H9 (cell line): Measurements from ENCODE around the gene DIP2C. TPM values are rescaled to one million over a fixed set of nuclear protein-coding genes. Genes with fewer than 3 reads are reported as not detected.

Experiments
- DNase-seq: peaks from one replicate; pipeline ENCODE4 v3.0.0-alpha.2; 2017
- H2AFZ ChIP-seq: one replicate; pipeline ENCODE4 v1.6.1; 2013; ENCODE audit warnings: mild to moderate bottlenecking, low read length, control low read depth, moderate library complexity
- H2AK5ac ChIP-seq: 2 replicates; pipeline ENCODE4 v1.6.1; 2013; ENCODE audit warnings: low read length, control low read depth, mixed read lengths; ENCODE audit not compliant: insufficient read length
- H2BK120ac ChIP-seq: one replicate; pipeline ENCODE4 v1.6.1; 2013; ENCODE audit warnings: low read depth, mild to moderate bottlenecking, low read length, control low read depth, inconsistent platforms; ENCODE audit not compliant: poor library complexity, severe bottlenecking
- H2BK12ac ChIP-seq: 2 replicates; pipeline ENCODE4 v1.6.1; 2013; ENCODE audit warnings: low read length, control low read depth, mixed read lengths, low read depth; ENCODE audit not compliant: insufficient read length
- H2BK15ac ChIP-seq: 2 replicates; pipeline ENCODE4 v1.6.1; 2013; ENCODE audit warnings: low read depth, low read length, control low read depth
- H2BK20ac ChIP-seq: one replicate; pipeline ENCODE4 v1.6.1; 2013; ENCODE audit warnings: low read depth, mild to moderate bottlenecking, low read length, control low read depth, inconsistent platforms; ENCODE audit not compliant: poor library complexity, severe bottlenecking
- H2BK5ac ChIP-seq: 2 replicates; pipeline ENCODE4 v1.6.1; 2013; ENCODE audit warnings: low read length, control low read depth, mixed read lengths; ENCODE audit not compliant: insufficient read length
- H3K14ac ChIP-seq: 2 replicates; pipeline ENCODE4 v1.6.1; 2013; ENCODE audit warnings: low read length, control low read depth; ENCODE audit not compliant: insufficient read depth
- H3K18ac ChIP-seq: 2 replicates; pipeline ENCODE4 v1.6.1; 2013; ENCODE audit warnings: low read depth, mild to moderate bottlenecking, mixed read lengths, low read length, control low read depth; ENCODE audit not compliant: insufficient read length
- H3K23ac ChIP-seq: 2 replicates; pipeline ENCODE4 v1.6.1; 2013; ENCODE audit warnings: low read length, control low read depth, mixed read lengths, low read depth; ENCODE audit not compliant: insufficient read length
- H3K23me2 ChIP-seq: 2 replicates; pipeline ENCODE4 v1.6.1; 2013; ENCODE audit warnings: low read depth, mild to moderate bottlenecking, mixed read lengths, low read length, control low read depth; ENCODE audit not compliant: insufficient read length, poor library complexity, severe bottlenecking
- H3K27ac ChIP-seq: 2 replicates; pipeline ENCODE4 v1.5.1; 2013; ENCODE audit warnings: low read length, control low read depth, mixed read lengths, low read depth; ENCODE audit not compliant: insufficient read length
- H3K27me3 ChIP-seq: 2 replicates; pipeline ENCODE4 v1.6.1; 2013; ENCODE audit warnings: low read length, control low read depth, inconsistent platforms; ENCODE audit not compliant: insufficient read depth
- H3K4ac ChIP-seq: 2 replicates; pipeline ENCODE4 v1.6.1; 2013; ENCODE audit warnings: low read depth, mild to moderate bottlenecking, control low read depth, inconsistent platforms, low read length, moderate library complexity
- H3K4me1 ChIP-seq: 2 replicates; pipeline ENCODE4 v1.6.1; 2013; ENCODE audit warnings: low read length, control low read depth, inconsistent platforms; ENCODE audit not compliant: insufficient read depth
- H3K4me2 ChIP-seq: 2 replicates; pipeline ENCODE4 v1.6.1; 2013; ENCODE audit warnings: low read length, control low read depth, mixed read lengths; ENCODE audit not compliant: insufficient read length, insufficient read depth
- H3K56ac ChIP-seq: 2 replicates; pipeline ENCODE4 v1.6.1; 2013; ENCODE audit warnings: low read depth, mild to moderate bottlenecking, mixed read lengths, low read length, control low read depth; ENCODE audit not compliant: insufficient read length
- H3K79me1 ChIP-seq: 2 replicates; pipeline ENCODE4 v1.6.1; 2013; ENCODE audit warnings: low read depth, mild to moderate bottlenecking, moderate library complexity, low read length, control low read depth, inconsistent platforms; ENCODE audit not compliant: insufficient read depth, poor library complexity, severe bottlenecking
- H3K79me2 ChIP-seq: 2 replicates; pipeline ENCODE4 v1.6.1; 2013; ENCODE audit warnings: low read length, control low read depth, inconsistent platforms; ENCODE audit not compliant: insufficient read depth
- H3K9ac ChIP-seq: 2 replicates; pipeline ENCODE4 v1.6.1; 2013; ENCODE audit warnings: low read length, control low read depth, mixed read lengths; ENCODE audit not compliant: insufficient read length; ENCODE audit errors: extremely low read depth
- H3K9me3 ChIP-seq: one replicate; pipeline ENCODE4 v1.6.1; 2013; ENCODE audit warnings: low read depth, low read length, inconsistent platforms; ENCODE audit not compliant: control insufficient read depth
- H3T11ph ChIP-seq: one replicate; pipeline ENCODE4 v1.6.1; 2013; ENCODE audit warnings: mild to moderate bottlenecking, low read length, control low read depth, inconsistent platforms
- H4K20me1 ChIP-seq: one replicate; pipeline ENCODE4 v1.6.1; 2013; ENCODE audit not compliant: control insufficient read depth, insufficient read length, insufficient read depth
- H4K5ac ChIP-seq: 2 replicates; pipeline ENCODE4 v1.6.1; 2013; ENCODE audit warnings: low read depth, mild to moderate bottlenecking, mixed read lengths, low read length, control low read depth; ENCODE audit not compliant: insufficient read length
- H4K8ac ChIP-seq: replicated peaks from 2 replicates; pipeline ENCODE4 v1.6.1; 2013; ENCODE audit warnings: low read length, control low read depth, mixed read lengths, low read depth; ENCODE audit not compliant: insufficient read length
- H4K91ac ChIP-seq: 2 replicates; pipeline ENCODE4 v1.6.1; 2013; ENCODE audit warnings: low read depth, mild to moderate bottlenecking, moderate library complexity, mixed read lengths, low read length, control low read depth; ENCODE audit not compliant: insufficient read length
- H3K27ac Mint-ChIP-seq, 3 experiments: 2 replicates in 2 of 3; 3 replicates in 1 of 3; pipeline ENCODE4 v1.8.0; 2020 to 2021; ENCODE audit warnings: mixed read lengths in 3 of 3, mild to moderate bottlenecking in 1 of 3, moderate library complexity in 1 of 3
- H3K27me3 Mint-ChIP-seq: 2 replicates; pipeline ENCODE4 v1.8.0; 2021; ENCODE audit warnings: low read depth, mild to moderate bottlenecking, moderate library complexity, mixed read lengths
- H3K36me3 Mint-ChIP-seq, 3 experiments: 2 replicates in 2 of 3; 3 replicates in 1 of 3; pipeline ENCODE4 v1.8.0; 2020 to 2021; ENCODE audit warnings: low read depth in 3 of 3, mixed read lengths in 3 of 3; ENCODE audit not compliant: insufficient read depth in 1 of 3
- H3K4me1 Mint-ChIP-seq, 2 experiments: 2 replicates each; pipeline ENCODE4 v1.8.0; 2020; ENCODE audit warnings: mixed read lengths in 2 of 2
- H3K4me3 Mint-ChIP-seq, 2 experiments: 2 replicates in 1 of 2; 3 replicates in 1 of 2; pipeline ENCODE4 v1.8.0; 2020 to 2021; ENCODE audit warnings: mild to moderate bottlenecking in 2 of 2, mixed read lengths in 2 of 2, moderate library complexity in 1 of 2
- H3K9me3 Mint-ChIP-seq, 2 experiments: 2 replicates in 1 of 2; 3 replicates in 1 of 2; pipeline ENCODE4 v1.8.0; 2020; ENCODE audit warnings: mild to moderate bottlenecking in 2 of 2, mixed read lengths in 2 of 2, moderate library complexity in 1 of 2
- CTCF ChIP-seq: fragments of 200-600 bp; sonication (generic); conservative IDR thresholded peaks from 3 replicates; pipeline ENCODE4 v1.8.0; 2021; ENCODE audit warnings: antibody characterized with exemption, mild to moderate bottlenecking
- WGBS: extraction: QIAGEN DNeasy Blood & Tissue Kit; methylation state at CpG from one replicate; pipeline ENCODE4 v1.1.7; 2013; ENCODE audit warnings: missing lambda C conversion rate, low lambda C conversion rate, mixed read lengths; ENCODE audit not compliant: insufficient read length; ENCODE audit errors: extremely low coverage; 5-methylcytosine and 5-hydroxymethylcytosine counted together
- total RNA-seq: library from RNA; stranded (reverse); gene quantifications from 2 replicates; pipeline ENCODE4 v1.2.1, GENCODE V29; 2021

Gene DIP2C
- total RNA-seq, 1 experiment from 2014 or later = 7.9 TPM

GRCh38 chr10:486666-487322, 202.7 kb downstream of the DIP2C start:
- no peak overlapping the region for H2BK12ac ChIP-seq
- H3K23me2 ChIP-seq = no peaks in the 10 kb centered on the region
- H3K18ac ChIP-seq = no peak overlapping the region
- H3K4me2 ChIP-seq = no peak overlapping the region
- no peaks in the 10 kb centered on the region for H4K20me1 ChIP-seq
- H2BK5ac ChIP-seq = no peak overlapping the region
- H4K5ac ChIP-seq = no peak overlapping the region
- H3K27ac Mint-ChIP-seq = no peak overlapping the region; a peak in 1 of 7 replicates
- H2AFZ ChIP-seq = no peak overlapping the region
- DNase-seq = peak; percentile 18
- peaks cover 0 to 7% (median 3%) of the 10 kb centered on the region in 3 experiments; a peak in 3 of 7 replicates for H3K36me3 Mint-ChIP-seq
- H3K9me3 Mint-ChIP-seq = no peaks in the 10 kb centered on the region
- H3K9ac ChIP-seq = no peak overlapping the region
- H3K27me3 ChIP-seq = no peaks in the 10 kb centered on the region
- no peak overlapping the region for H3K56ac ChIP-seq
- peaks cover 10% of the 10 kb centered on the region for H3K27me3 Mint-ChIP-seq
- no peak overlapping the region for H2BK20ac ChIP-seq
- no peak overlapping the region for H2BK120ac ChIP-seq
- no peak overlapping the region for H3T11ph ChIP-seq
- WGBS = no CpG with 5 or more reads among the region's 17 CpGs
- TF ChIP-seq CTCF = no peak
- H4K8ac ChIP-seq = no peak overlapping the region
- no peak overlapping the region for H3K27ac ChIP-seq
- H3K79me1 ChIP-seq = no peaks in the 10 kb centered on the region
- no peak overlapping the region for H3K14ac ChIP-seq
- no peak overlapping the region for H2AK5ac ChIP-seq
- peaks cover 36 to 39% of the 10 kb centered on the region in 2 experiments for H3K4me1 Mint-ChIP-seq
- H3K23ac ChIP-seq = no peak overlapping the region
- no peak overlapping the region for H3K4me3 Mint-ChIP-seq
- H3K9me3 ChIP-seq = no peaks in the 10 kb centered on the region
- H3K79me2 ChIP-seq = no peaks in the 10 kb centered on the region
- no peak overlapping the region for H2BK15ac ChIP-seq
- H4K91ac ChIP-seq = no peak overlapping the region
- H3K4ac ChIP-seq = no peak overlapping the region
- H3K4me1 ChIP-seq = peaks cover 6% of the 10 kb centered on the region; the same call in 1 of the 2 replicates
